Measurements from ENCODE around the gene TLR8. TPM values are rescaled to one million over a fixed set of nuclear protein-coding genes. Genes with fewer than 3 reads are reported as not detected.
A peak's percentile ranks its signal among the peaks of the same experiment; 100 is the strongest.

TLR8 gene
- total RNA-seq: not detected in 2 replicates

- Mint-ChIP-seq H3K27me3 (peaks cover 1% of the 10 kb centered on the region), H3K4me3 (no peak within 1 kb of the TSS), H3K4me1 (peaks cover 10% of the 10 kb centered on the region), H3K36me3 (ENCODE audit: low read depth) (no peaks in the 10 kb centered on the region), H3K27ac (no peak within 1 kb of the TSS), H3K9me3 (no peaks in the 10 kb centered on the region)
- no peak for DNase-seq
- intact Hi-C loops (cut with micrococcal nuclease): no loop called here
Observed at GRCh38 chrX:12906046-12906761, at the start of gene TLR8. TSS of gene TLR8 (plus strand) at chrX:12906620. CDS start at chrX:12906707, 87 bp downstream.

GRCh38 chrX:12865359-12865758 lies 41.1 kb upstream of the TLR8 start:
- intact Hi-C loops (cut with micrococcal nuclease): no loop called here
- no peak for DNase-seq
- Mint-ChIP-seq H3K27ac (no peak overlapping the region), H3K4me3 (no peak overlapping the region), H3K4me1 (peaks cover 13% of the 10 kb centered on the region), H3K36me3 (ENCODE audit: low read depth) (peaks cover 3% of the 10 kb centered on the region), H3K9me3 (no peaks in the 10 kb centered on the region), H3K27me3 (peaks cover 4% of the 10 kb centered on the region)

- Mint-ChIP-seq H3K9me3 (no peaks in the 10 kb centered on the region), H3K4me1 (peaks cover 13% of the 10 kb centered on the region)
- intact Hi-C loops (cut with micrococcal nuclease): loop anchor here (2.0 kb wide), 1 partner anchor 22 kb away; no protein-coding TSS in a partner anchor
Observed at GRCh38 chrX:12866451-12867377, 39.7 kb upstream of the TLR8 start, which contains the start of gene TLR7. TSS of gene TLR7 (plus strand) at chrX:12867072. CDS start at chrX:12867579, 507 bp downstream.

GRCh38 chrX:12867685-12868084 lies 38.7 kb upstream of the TLR8 start:
- Mint-ChIP-seq H3K27me3 (no peaks in the 10 kb centered on the region), H3K36me3 (ENCODE audit: low read depth) (peaks cover 3% of the 10 kb centered on the region), H3K27ac (peak overlapping the region; percentile 77), H3K9me3 (no peaks in the 10 kb centered on the region), H3K4me3 (peak overlapping the region; percentile 45), H3K4me1 (peaks cover 17% of the 10 kb centered on the region)
- intact Hi-C loops (cut with micrococcal nuclease): loop anchor here (2.0 kb wide), 1 partner anchor 23 kb away; no protein-coding TSS in a partner anchor
- DNase-seq: no peak

More at GRCh38 chrX:12866451-12867377, 39.7 kb upstream of the TLR8 start, which contains the start of gene TLR7:
- DNase-seq: no peak
- Mint-ChIP-seq H3K27me3 (peaks cover 3% of the 10 kb centered on the region), H3K4me3 (peak within 1 kb of the TSS; percentile 45), H3K27ac (peak within 1 kb of the TSS; percentile 77), H3K36me3 (ENCODE audit: low read depth) (peaks cover 3% of the 10 kb centered on the region)

- no peak overlapping the region for H3K4me3 Mint-ChIP-seq
- no peaks in the 10 kb centered on the region for H3K9me3 Mint-ChIP-seq
- peaks cover 3% of the 10 kb centered on the region for H3K36me3 Mint-ChIP-seq (ENCODE audit: low read depth)
- intact Hi-C loops (cut with micrococcal nuclease): no loop called here
- H3K27me3 Mint-ChIP-seq: no peaks in the 10 kb centered on the region
- H3K27ac Mint-ChIP-seq: no peak overlapping the region
- peaks cover 17% of the 10 kb centered on the region for H3K4me1 Mint-ChIP-seq
- no peak for DNase-seq
Observed at GRCh38 chrX:12868747-12869146, 37.7 kb upstream of the TLR8 start.

- H3K9me3 Mint-ChIP-seq: no peaks in the 10 kb centered on the region
- H3K4me1 Mint-ChIP-seq: peaks cover 17% of the 10 kb centered on the region
- no peaks in the 10 kb centered on the region for H3K27me3 Mint-ChIP-seq
- intact Hi-C loops (cut with micrococcal nuclease): no loop called here
- DNase-seq: no peak
- H3K36me3 Mint-ChIP-seq (ENCODE audit: low read depth): peaks cover 3% of the 10 kb centered on the region
- no peak overlapping the region for H3K4me3 Mint-ChIP-seq
- no peak overlapping the region for H3K27ac Mint-ChIP-seq
Observed at GRCh38 chrX:12871257-12871656, 35.2 kb upstream of the TLR8 start.

GRCh38 chrX:12872741-12873140 lies 33.7 kb upstream of the TLR8 start:
- H3K27me3 Mint-ChIP-seq: no peaks in the 10 kb centered on the region
- intact Hi-C loops (cut with micrococcal nuclease): no loop called here
- peaks cover 3% of the 10 kb centered on the region for H3K36me3 Mint-ChIP-seq (ENCODE audit: low read depth)

GRCh38 chrX:12874581-12874980 lies 31.8 kb upstream of the TLR8 start:
- Mint-ChIP-seq H3K4me1 (peaks cover 3% of the 10 kb centered on the region), H3K9me3 (no peaks in the 10 kb centered on the region), H3K4me3 (no peak overlapping the region), H3K27me3 (no peaks in the 10 kb centered on the region), H3K36me3 (ENCODE audit: low read depth) (no peaks in the 10 kb centered on the region), H3K27ac (no peak overlapping the region)
- intact Hi-C loops (cut with micrococcal nuclease): no loop called here
- DNase-seq: no peak

More at GRCh38 chrX:12872741-12873140, 33.7 kb upstream of the TLR8 start:
- Mint-ChIP-seq H3K27ac (no peak overlapping the region), H3K4me3 (no peak overlapping the region), H3K4me1 (peaks cover 7% of the 10 kb centered on the region), H3K9me3 (no peaks in the 10 kb centered on the region)
- no peak for DNase-seq

- intact Hi-C loops (cut with micrococcal nuclease): no loop called here
- Mint-ChIP-seq H3K27ac (no peak overlapping the region), H3K27me3 (peaks cover 3% of the 10 kb centered on the region), H3K4me3 (no peak overlapping the region), H3K36me3 (ENCODE audit: low read depth) (peaks cover 2% of the 10 kb centered on the region), H3K4me1 (no peaks in the 10 kb centered on the region), H3K9me3 (no peaks in the 10 kb centered on the region)
- no peak for DNase-seq
Observed at GRCh38 chrX:12877386-12877785, 29.0 kb upstream of the TLR8 start.

- intact Hi-C loops (cut with micrococcal nuclease): no loop called here
- no peak overlapping the region for H3K4me3 Mint-ChIP-seq
- peaks cover 2% of the 10 kb centered on the region for H3K36me3 Mint-ChIP-seq (ENCODE audit: low read depth)
- no peaks in the 10 kb centered on the region for H3K9me3 Mint-ChIP-seq
- peaks cover 5% of the 10 kb centered on the region for H3K27me3 Mint-ChIP-seq
- DNase-seq: no peak
- H3K4me1 Mint-ChIP-seq: no peaks in the 10 kb centered on the region
- no peak overlapping the region for H3K27ac Mint-ChIP-seq
Observed at GRCh38 chrX:12878536-12878935, 27.9 kb upstream of the TLR8 start.

- H3K4me1 Mint-ChIP-seq: no peaks in the 10 kb centered on the region
- H3K36me3 Mint-ChIP-seq (ENCODE audit: low read depth): peaks cover 7% of the 10 kb centered on the region
Observed at GRCh38 chrX:12881914-12882313, 24.5 kb upstream of the TLR8 start.

GRCh38 chrX:12885508-12885907 lies 20.9 kb upstream of the TLR8 start:
- H3K27me3 Mint-ChIP-seq: peaks cover 8% of the 10 kb centered on the region
- peaks cover 9% of the 10 kb centered on the region for H3K4me1 Mint-ChIP-seq
- H3K4me3 Mint-ChIP-seq: no peak overlapping the region
- no peak overlapping the region for H3K27ac Mint-ChIP-seq
- no peaks in the 10 kb centered on the region for H3K9me3 Mint-ChIP-seq
- DNase-seq: no peak
- peaks cover 7% of the 10 kb centered on the region for H3K36me3 Mint-ChIP-seq (ENCODE audit: low read depth)
- intact Hi-C loops (cut with micrococcal nuclease): no loop called here

More at GRCh38 chrX:12881914-12882313, 24.5 kb upstream of the TLR8 start:
- H3K27me3 Mint-ChIP-seq: peaks cover 8% of the 10 kb centered on the region
- intact Hi-C loops (cut with micrococcal nuclease): no loop called here
- H3K4me3 Mint-ChIP-seq: no peak overlapping the region
- H3K9me3 Mint-ChIP-seq: no peaks in the 10 kb centered on the region
- H3K27ac Mint-ChIP-seq: no peak overlapping the region
- DNase-seq: no peak

GRCh38 chrX:12886545-12886944 lies 19.9 kb upstream of the TLR8 start:
- no peaks in the 10 kb centered on the region for H3K9me3 Mint-ChIP-seq
- DNase-seq: no peak
- H3K4me3 Mint-ChIP-seq: no peak overlapping the region
- intact Hi-C loops (cut with micrococcal nuclease): no loop called here
- H3K27me3 Mint-ChIP-seq: peaks cover 8% of the 10 kb centered on the region
- no peak overlapping the region for H3K27ac Mint-ChIP-seq
- H3K36me3 Mint-ChIP-seq (ENCODE audit: low read depth): peaks cover 7% of the 10 kb centered on the region
- H3K4me1 Mint-ChIP-seq: peaks cover 19% of the 10 kb centered on the region

- no peak for DNase-seq
- Mint-ChIP-seq H3K27ac (no peak overlapping the region), H3K36me3 (ENCODE audit: low read depth) (peaks cover 6% of the 10 kb centered on the region), H3K27me3 (peaks cover 5% of the 10 kb centered on the region), H3K9me3 (no peaks in the 10 kb centered on the region), H3K4me3 (no peak overlapping the region), H3K4me1 (peaks cover 21% of the 10 kb centered on the region)
- intact Hi-C loops (cut with micrococcal nuclease): no loop called here
Observed at GRCh38 chrX:12887141-12887540, 19.3 kb upstream of the TLR8 start.
